D721Med (cell line): ENCODE results near the gene MKRN2OS.

Experiments
- DNase-seq: peaks from one replicate; pipeline ENCODE4 v3.0.0; 2011; ENCODE audit warnings: low spot score; ENCODE audit not compliant: insufficient read length
- FAIRE-seq: peaks from 2 replicates; lab custom pipeline; 2011; peaks lifted over from hg19 to GRCh38; lab: Jason Lieb, UNC
- TF ChIP-seq, protein P1 (sequence below): IDR thresholded peaks from 2 replicates; pipeline ENCODE4 v1.5.1; 2012; ENCODE audit warnings: mild to moderate bottlenecking, control low read depth; ENCODE audit not compliant: insufficient read depth; ENCODE audit errors: missing control alignments

Gene MKRN2OS

DNA sequence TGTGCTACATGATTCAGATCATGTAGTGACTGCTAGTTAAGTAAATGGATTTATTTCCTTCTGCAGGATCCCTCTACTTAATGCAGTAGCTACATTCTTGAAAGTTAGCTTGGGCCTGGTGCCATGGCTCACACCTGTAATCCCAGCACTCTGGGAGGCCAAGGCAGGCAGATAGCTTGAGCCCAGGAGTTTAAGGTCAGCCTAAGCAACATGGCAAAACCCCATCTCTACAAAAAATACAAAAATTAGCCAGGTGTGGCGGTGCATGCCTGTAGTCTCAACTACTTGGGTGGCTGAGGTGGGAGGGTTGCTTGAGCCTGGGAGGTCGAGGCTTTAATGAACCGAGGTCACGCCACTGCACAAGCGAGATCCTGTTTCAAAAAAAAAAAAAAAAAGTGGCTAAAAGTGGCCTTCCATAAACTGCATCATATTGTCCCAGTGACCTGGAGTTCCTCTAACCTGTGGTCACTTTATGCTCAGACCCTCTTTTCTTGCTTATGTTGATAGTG is 39.0 kb downstream of the MKRN2OS start:
- FAIRE-seq (no peak), DNase-seq (no peak)
- TF ChIP-seq, protein P1, sequence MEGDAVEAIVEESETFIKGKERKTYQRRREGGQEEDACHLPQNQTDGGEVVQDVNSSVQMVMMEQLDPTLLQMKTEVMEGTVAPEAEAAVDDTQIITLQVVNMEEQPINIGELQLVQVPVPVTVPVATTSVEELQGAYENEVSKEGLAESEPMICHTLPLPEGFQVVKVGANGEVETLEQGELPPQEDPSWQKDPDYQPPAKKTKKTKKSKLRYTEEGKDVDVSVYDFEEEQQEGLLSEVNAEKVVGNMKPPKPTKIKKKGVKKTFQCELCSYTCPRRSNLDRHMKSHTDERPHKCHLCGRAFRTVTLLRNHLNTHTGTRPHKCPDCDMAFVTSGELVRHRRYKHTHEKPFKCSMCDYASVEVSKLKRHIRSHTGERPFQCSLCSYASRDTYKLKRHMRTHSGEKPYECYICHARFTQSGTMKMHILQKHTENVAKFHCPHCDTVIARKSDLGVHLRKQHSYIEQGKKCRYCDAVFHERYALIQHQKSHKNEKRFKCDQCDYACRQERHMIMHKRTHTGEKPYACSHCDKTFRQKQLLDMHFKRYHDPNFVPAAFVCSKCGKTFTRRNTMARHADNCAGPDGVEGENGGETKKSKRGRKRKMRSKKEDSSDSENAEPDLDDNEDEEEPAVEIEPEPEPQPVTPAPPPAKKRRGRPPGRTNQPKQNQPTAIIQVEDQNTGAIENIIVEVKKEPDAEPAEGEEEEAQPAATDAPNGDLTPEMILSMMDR = no peak

DNA sequence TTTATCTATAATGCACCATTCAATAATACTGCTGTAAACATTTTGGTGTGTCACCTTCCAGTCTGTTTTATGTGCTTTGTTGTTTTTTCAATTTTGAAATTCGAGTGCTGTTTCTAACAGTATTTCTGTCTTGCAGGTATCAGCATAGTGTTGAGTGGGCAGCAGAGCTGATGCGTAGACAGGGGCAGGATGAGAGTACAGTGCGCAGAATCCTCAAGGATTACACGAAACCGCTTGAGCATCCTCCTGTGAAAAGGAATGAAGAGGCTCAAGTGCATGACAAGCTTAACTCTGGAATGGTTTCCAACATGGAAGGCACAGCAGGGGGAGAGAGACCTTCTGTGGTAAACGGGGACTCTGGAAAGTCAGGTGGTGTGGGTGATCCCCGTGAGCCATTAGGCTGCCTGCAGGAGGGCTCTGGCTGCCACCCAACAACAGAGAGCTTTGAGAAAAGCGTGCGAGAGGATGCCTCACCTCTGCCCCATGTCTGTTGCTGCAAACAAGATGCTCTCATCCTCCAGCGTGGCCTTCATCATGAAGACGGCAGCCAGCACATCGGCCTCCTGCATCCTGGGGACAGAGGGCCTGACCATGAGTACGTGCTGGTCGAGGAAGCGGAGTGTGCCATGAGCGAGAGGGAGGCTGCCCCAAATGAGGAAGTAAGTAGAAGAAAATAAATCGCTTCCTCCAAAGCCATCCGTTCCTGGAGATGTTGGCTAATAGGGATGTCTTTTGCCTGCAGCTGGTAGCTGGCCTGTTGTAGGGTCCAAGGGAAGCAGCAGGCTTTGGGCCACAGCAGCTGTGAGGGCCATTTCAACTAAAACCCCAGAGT is 42.0 kb downstream of the MKRN2OS start:
- FAIRE-seq = no peak

DNA sequence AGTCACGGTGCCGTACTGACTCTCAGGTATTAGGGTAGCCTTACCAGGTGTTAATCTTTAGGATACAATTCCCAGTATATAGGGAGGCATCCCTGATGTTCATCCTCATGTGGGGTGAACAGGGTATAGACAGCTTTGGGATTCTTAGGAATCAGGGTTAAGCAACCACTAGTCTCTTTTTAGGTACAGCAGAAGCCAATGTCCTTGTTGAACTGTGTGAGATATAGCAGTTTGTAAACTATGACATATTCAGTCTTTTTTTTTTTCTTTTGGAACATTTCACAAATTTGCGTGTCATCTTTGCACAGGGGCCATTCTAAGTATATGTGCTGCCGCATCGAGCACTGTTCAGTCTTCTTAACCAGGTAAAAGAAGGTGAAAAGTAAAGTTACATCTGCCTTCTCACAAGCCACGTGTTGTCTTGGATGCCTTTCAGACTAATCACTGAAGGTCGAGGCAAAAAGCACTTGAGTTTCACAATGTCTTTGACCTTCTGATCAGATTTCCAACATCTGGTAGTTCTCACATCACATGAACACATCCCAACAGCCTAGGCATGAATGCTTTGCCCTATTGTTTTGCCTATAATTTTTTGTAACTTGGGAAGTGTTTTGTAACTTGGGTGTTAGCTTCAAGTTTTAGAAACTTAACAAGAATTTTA is 43.8 kb downstream of the MKRN2OS start:
- FAIRE-seq (no peak), DNase-seq (no peak)
- TF ChIP-seq, protein P1 = no peak

More for the DNA sequence above, 42.0 kb downstream of the MKRN2OS start:
- TF ChIP-seq, protein P1 = no peak
- no peak for DNase-seq

DNA sequence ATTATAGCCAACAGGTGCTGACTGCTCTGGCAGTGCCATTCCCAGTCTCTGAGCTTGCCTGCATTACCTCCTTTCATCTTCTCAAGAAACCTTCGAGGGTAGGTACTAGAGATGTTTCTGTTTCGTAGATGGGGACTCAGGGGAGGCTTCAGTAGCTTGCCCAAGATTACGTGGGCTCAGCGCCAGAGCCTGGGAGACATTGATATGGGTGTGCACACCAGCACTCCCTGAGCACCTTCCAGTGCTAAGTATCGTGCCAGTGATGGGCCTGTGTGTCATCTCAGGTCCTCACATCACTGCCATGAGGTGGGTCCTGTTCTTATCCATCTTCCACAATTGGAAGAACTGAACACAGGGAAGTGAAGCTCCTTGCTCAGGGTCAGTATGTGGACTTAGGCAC is 45.8 kb downstream of the MKRN2OS start:
- TF ChIP-seq, protein P1 = no peak
- DNase-seq (no peak), FAIRE-seq (no peak)

DNA sequence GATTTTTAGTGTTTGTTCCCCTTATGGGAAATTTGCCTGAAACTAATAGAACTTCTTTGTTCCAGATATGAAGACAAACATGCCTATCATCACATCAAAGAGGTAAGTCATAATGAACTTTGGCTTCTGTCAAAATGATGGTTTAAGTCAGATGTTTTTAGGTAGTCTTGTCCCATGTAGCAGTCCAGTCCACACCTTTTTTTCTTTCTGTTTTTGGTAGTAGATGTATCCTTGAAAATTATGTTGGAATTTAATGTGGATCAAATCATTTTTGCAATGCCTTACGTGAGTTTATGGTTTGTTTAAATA is 48.9 kb downstream of the MKRN2OS start:
- TF ChIP-seq, protein P1 = no peak
- no peak for DNase-seq
- no peak for FAIRE-seq

DNA sequence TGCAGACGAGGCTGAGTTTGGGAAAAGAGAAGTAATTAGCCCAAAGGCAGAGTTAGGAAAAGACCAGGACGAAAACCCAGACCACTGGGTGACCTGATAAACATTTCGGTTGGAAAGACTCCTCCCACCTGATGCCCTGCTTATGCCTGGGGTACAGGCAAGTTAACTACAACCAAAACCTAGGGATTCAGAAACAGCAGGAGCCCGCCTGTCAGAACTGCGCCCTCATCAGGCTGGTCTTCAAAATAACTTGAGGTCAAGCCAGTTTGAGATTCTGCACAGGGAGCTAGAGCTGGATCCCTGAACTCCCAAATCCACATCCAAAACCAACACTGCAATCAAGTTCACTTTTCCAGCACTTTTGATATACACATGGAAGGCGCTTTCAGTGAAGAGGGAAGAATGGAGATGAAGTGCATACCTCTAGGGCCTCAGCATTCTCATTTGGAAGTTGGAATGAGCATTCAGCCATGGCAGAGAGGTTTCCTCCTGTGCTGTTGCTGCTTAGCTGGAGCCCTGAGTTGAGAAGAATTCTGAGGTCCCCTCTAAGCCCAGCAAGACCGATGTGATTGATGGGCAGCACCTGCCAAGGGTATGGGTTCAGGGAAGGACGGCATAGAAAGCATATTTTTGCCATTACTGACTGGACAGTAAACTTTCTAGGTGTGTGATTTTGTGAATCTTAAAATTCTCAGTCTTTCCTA is 49.4 kb downstream of the MKRN2OS start:
- TF ChIP-seq, protein P1 = no peak
- no peak for FAIRE-seq
- no peak for DNase-seq
